Tibial nerve (tissue), 4 donors: Measurements from ENCODE around the gene LZTR1. TPM values are rescaled to one million over a fixed set of nuclear protein-coding genes. Genes with fewer than 3 reads are reported as not detected.

Experiments
- DNase-seq, 2 donors: peaks; one replicate each; pipeline ENCODE4 v3.0.0-alpha.2; 2019; ENCODE audit warnings: low spot score in 2 of 2
- H3K27ac ChIP-seq, 4 donors: fragments of 200-600 bp; sonication (generic) in 3 of 4; one replicate each; pipeline ENCODE4 v1.5.1; 2017 to 2019; ENCODE audit warnings: mild to moderate bottlenecking in 1 of 4
- H3K27me3 ChIP-seq, 2 donors: fragments of 200-600 bp; sonication (generic) in 1 of 2; one replicate each; pipeline versions ENCODE4 v1.5.1 to v1.6.0; 2017 to 2019
- H3K36me3 ChIP-seq, 3 donors: fragments of 200-600 bp; sonication (generic); one replicate each; pipeline ENCODE4 v1.5.1; 2018 to 2019
- H3K4me1 ChIP-seq, 4 donors: fragments of 200-600 bp; sonication (generic) in 3 of 4; one replicate each; pipeline ENCODE4 v1.5.1; 2017 to 2019
- H3K4me3 ChIP-seq, 4 donors: fragments of 200-600 bp; sonication (generic) in 3 of 4; one replicate each; pipeline ENCODE4 v1.5.1; 2017 to 2019; ENCODE audit warnings: mild to moderate bottlenecking in 1 of 4, moderate library complexity in 1 of 4
- H3K9me3 ChIP-seq, 4 donors: fragments of 200-600 bp; sonication (generic) in 3 of 4; one replicate each; pipeline ENCODE4 v1.5.1; 2017 to 2019
- EP300 ChIP-seq, 2 donors: sonication (generic); formaldehyde crosslinking; IDR thresholded peaks; one replicate each; pipeline ENCODE4 v1.6.1; 2017; ENCODE audit warnings: antibody characterized with exemption in 2 of 2, mild to moderate bottlenecking in 1 of 2
- POLR2A ChIP-seq, 2 donors: fragments of 450-650 bp; IDR thresholded peaks; one replicate each; pipeline ENCODE4 v1.6.1; 2017; ENCODE audit warnings: antibody characterized with exemption in 2 of 2, mild to moderate bottlenecking in 2 of 2, moderate library complexity in 2 of 2
- WGBS, 2 donors: methylation state at CpG; one replicate each; pipeline ENCODE4 v1.1.5; 2018; 5-methylcytosine and 5-hydroxymethylcytosine counted together
- total RNA-seq, 4 donors: library from RNA; depleted of rRNA; stranded (reverse); fragments of >200 nt; gene quantifications; one replicate each; pipeline ENCODE4 v1.1.0, GENCODE V29; 2016
- TF ChIP-seq, protein P1 (sequence below), 5 experiments: fragments of 200-600 bp in 3 of 5; fragments of 450-650 bp in 2 of 5; sonication (generic) in 3 of 5; IDR thresholded peaks; one replicate each; pipeline ENCODE4 v1.5.1; 2016 to 2019; ENCODE audit warnings: antibody characterized with exemption in 5 of 5, mild to moderate bottlenecking in 3 of 5, moderate library complexity in 2 of 5

The LZTR1 gene
- total RNA-seq, 4 donors from 2014 or later: 59.8 to 127 (median 66.5) TPM

DNA sequence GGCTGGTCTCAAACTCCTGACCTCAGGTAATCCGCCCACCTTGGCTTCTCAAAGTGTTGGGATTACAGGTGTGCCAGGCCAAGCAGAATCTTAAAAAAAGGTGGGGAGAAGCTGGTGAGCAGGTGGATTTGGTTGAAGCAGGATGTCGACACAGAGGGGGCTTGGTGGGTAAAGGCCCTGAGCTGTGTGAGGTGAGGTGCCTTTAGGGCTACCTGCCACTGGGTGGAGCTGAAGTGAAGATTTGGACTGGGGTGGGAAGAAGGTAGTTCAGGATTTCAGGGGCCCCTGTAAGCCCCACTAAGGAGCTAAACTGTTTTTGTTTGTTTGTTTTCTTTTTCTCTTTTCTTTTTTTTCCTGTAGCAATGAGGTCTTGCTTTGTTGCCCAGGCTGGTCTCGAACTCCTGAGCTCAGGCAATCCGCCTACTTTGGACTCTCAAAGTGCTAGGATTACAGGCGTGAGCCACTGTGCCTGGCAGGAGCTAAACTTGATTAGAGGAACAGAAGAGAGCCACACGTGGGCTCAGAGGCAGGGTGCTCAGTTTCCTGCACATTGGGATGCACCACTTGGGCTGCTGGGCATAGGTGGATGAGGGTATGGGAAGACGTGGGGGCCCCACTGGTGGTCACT, 38.8 kb downstream of the LZTR1 start:
- WGBS, 2 donors: 66 to 68% methylated on average over 7 of the region's 7 CpGs
- DNase-seq: no peak
- no peak overlapping the region for H3K27ac ChIP-seq
- no peaks in the 10 kb centered on the region for H3K27me3 ChIP-seq
- H3K9me3 ChIP-seq: no peaks in the 10 kb centered on the region
- TF ChIP-seq EP300 (IDR thresholded peaks at IDR 0.05): no peak
- TF ChIP-seq, protein P1, sequence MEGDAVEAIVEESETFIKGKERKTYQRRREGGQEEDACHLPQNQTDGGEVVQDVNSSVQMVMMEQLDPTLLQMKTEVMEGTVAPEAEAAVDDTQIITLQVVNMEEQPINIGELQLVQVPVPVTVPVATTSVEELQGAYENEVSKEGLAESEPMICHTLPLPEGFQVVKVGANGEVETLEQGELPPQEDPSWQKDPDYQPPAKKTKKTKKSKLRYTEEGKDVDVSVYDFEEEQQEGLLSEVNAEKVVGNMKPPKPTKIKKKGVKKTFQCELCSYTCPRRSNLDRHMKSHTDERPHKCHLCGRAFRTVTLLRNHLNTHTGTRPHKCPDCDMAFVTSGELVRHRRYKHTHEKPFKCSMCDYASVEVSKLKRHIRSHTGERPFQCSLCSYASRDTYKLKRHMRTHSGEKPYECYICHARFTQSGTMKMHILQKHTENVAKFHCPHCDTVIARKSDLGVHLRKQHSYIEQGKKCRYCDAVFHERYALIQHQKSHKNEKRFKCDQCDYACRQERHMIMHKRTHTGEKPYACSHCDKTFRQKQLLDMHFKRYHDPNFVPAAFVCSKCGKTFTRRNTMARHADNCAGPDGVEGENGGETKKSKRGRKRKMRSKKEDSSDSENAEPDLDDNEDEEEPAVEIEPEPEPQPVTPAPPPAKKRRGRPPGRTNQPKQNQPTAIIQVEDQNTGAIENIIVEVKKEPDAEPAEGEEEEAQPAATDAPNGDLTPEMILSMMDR (IDR thresholded peaks at IDR 0.05): no peak
- TF ChIP-seq POLR2A (IDR thresholded peaks at IDR 0.05): no peak
- H3K36me3 ChIP-seq: no peaks in the 10 kb centered on the region
- peaks cover 0 to 3% (median 1%) of the 10 kb centered on the region in 4 donors for H3K4me1 ChIP-seq
- no peak overlapping the region for H3K4me3 ChIP-seq

DNA sequence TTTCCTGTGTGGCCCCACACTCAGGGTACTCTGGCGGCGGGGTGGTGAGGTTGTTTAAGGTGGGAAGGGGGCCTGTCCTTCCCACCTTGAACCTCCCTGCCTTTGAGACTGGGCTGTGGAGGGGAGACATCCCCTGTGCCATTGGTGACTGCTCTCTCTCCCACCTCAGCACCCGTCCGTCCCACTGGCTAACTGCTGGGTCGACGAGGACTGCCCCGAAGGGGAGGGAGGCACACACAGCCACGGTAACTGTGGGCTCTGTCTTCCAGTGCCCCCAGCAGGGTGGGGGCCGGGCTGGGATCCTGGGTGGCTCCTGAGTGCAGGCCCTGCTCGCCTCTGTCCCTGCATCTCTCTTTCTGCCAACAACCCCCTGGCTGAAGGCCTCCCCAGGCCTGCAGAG, 40.4 kb downstream of the LZTR1 start:
- H3K27ac ChIP-seq: no peak overlapping the region
- no peak for DNase-seq
- TF ChIP-seq, protein P1 (IDR thresholded peaks at IDR 0.05): no peak
- TF ChIP-seq EP300 (IDR thresholded peaks at IDR 0.05): no peak
- TF ChIP-seq POLR2A (IDR thresholded peaks at IDR 0.05): no peak
- 61 to 67% methylated on average over 7 to 9 of the region's 10 CpGs for WGBS, 2 donors
- no peaks in the 10 kb centered on the region for H3K4me1 ChIP-seq
- no peaks in the 10 kb centered on the region for H3K9me3 ChIP-seq
- H3K36me3 ChIP-seq: no peaks in the 10 kb centered on the region
- H3K4me3 ChIP-seq: no peak overlapping the region
- no peaks in the 10 kb centered on the region for H3K27me3 ChIP-seq

DNA sequence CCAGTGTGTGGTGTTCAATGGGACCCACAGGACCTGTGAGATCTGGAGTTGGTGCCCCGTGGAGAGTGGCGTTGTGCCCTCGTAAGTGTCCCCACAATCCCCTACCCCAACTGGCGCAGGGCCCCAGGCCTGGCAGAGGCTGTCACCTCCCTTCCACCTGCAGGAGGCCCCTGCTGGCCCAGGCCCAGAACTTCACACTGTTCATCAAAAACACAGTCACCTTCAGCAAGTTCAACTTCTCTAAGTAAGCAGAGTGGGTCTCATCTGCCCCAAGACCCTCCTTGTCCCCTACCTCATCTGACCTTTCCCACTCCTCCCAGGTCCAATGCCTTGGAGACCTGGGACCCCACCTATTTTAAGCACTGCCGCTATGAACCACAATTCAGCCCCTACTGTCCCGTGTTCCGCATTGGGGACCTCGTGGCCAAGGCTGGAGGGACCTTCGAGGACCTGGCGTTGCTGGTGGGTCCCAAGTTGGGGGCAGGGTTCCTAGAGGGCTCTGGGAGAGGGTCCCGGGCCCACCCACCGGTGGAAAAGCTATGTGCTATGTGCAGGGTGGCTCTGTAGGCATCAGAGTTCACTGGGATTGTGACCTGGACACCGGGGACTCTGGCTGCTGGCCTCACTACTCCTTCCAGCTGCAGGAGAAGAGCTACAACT, 41.0 kb downstream of the LZTR1 start:
- no peaks in the 10 kb centered on the region for H3K27me3 ChIP-seq
- H3K4me1 ChIP-seq: no peaks in the 10 kb centered on the region
- TF ChIP-seq EP300 (IDR thresholded peaks at IDR 0.05): no peak
- no peak for TF ChIP-seq POLR2A (IDR thresholded peaks at IDR 0.05)
- TF ChIP-seq, protein P1 (IDR thresholded peaks at IDR 0.05): no peak
- H3K36me3 ChIP-seq: no peaks in the 10 kb centered on the region
- no peaks in the 10 kb centered on the region for H3K9me3 ChIP-seq
- DNase-seq: no peak
- H3K27ac ChIP-seq: no peak overlapping the region
- WGBS, 2 donors: 85% methylated on average over 12 to 13 of the region's 13 CpGs
- no peak overlapping the region for H3K4me3 ChIP-seq

DNA sequence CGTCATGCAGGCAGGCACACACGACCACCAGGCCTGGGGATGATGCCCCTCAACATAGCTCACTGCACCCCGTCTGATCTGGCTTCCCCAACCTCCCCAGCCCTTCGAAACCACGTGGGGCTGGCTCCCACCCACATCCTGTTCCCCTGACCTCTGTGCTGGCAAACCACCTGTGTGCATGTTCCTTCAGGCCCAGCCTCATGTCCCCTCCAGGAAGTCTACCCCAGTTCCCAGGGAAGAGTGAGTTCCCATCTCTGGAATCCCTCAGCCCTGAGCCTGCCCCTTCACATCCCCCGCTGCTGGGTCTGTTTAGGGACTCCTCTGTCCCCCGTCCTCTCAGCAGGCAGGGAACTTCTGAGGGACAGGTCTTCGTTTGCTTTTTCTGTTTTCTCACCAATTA, 43.2 kb downstream of the LZTR1 start:
- peaks cover 0 to 13% of the 10 kb centered on the region in 2 donors for H3K27me3 ChIP-seq
- no peak overlapping the region for H3K27ac ChIP-seq
- WGBS, 2 donors: 70 to 76% methylated on average over 8 of the region's 8 CpGs
- no peaks in the 10 kb centered on the region for H3K4me1 ChIP-seq
- no peak for DNase-seq
- no peaks in the 10 kb centered on the region for H3K36me3 ChIP-seq
- TF ChIP-seq EP300 (IDR thresholded peaks at IDR 0.05) (no peak), POLR2A (IDR thresholded peaks at IDR 0.05) (no peak)
- TF ChIP-seq, protein P1 (IDR thresholded peaks at IDR 0.05): no peak
- no peak overlapping the region for H3K4me3 ChIP-seq
- no peaks in the 10 kb centered on the region for H3K9me3 ChIP-seq
